Mesenchymal stem cell (in vitro differentiated cells and primary cell): Measurements from ENCODE around the gene MACROD2.

Source experiments
- DNase-seq: peaks from one replicate; pipeline ENCODE4 v3.0.0-alpha.2; 2013
- H2AFZ ChIP-seq: one replicate; pipeline ENCODE4 v1.6.1; 2013; ENCODE audit warnings: low read depth, mild to moderate bottlenecking, control low read depth, inconsistent platforms, low read length, moderate library complexity
- H2AK5ac ChIP-seq: 2 replicates; pipeline ENCODE4 v1.6.1; 2013; ENCODE audit warnings: low read length, moderate library complexity, mild to moderate bottlenecking, inconsistent platforms; ENCODE audit not compliant: severe bottlenecking
- H2BK120ac ChIP-seq: one replicate; pipeline ENCODE4 v1.6.1; 2013; ENCODE audit warnings: low read depth, mild to moderate bottlenecking, inconsistent platforms, low read length, moderate library complexity
- H2BK12ac ChIP-seq, 2 experiments: one replicate each; pipeline ENCODE4 v1.6.1; 2013; ENCODE audit warnings: inconsistent platforms in 2 of 2, low read length in 2 of 2, mild to moderate bottlenecking in 2 of 2, moderate library complexity in 2 of 2, control low read depth in 1 of 2
- H2BK15ac ChIP-seq: one replicate; pipeline ENCODE4 v1.6.1; 2013; ENCODE audit warnings: mild to moderate bottlenecking, low read depth, inconsistent platforms; ENCODE audit not compliant: poor library complexity, severe bottlenecking
- H2BK5ac ChIP-seq: 2 replicates; pipeline ENCODE4 v1.6.1; 2013; ENCODE audit warnings: low read depth, mild to moderate bottlenecking, low read length, control low read depth, inconsistent platforms; ENCODE audit not compliant: poor library complexity, severe bottlenecking
- H3K14ac ChIP-seq, 2 experiments: one replicate each; pipeline ENCODE4 v1.6.1; 2013; ENCODE audit warnings: inconsistent platforms in 2 of 2, low read length in 2 of 2, control low read depth in 1 of 2, mild to moderate bottlenecking in 1 of 2, moderate library complexity in 1 of 2
- H3K18ac ChIP-seq, 2 experiments: one replicate each; pipeline ENCODE4 v1.6.1; 2013; ENCODE audit warnings: inconsistent platforms in 2 of 2, low read length in 2 of 2, control low read depth in 1 of 2, low read depth in 1 of 2, mild to moderate bottlenecking in 1 of 2
- H3K23ac ChIP-seq, 2 experiments: one replicate each; pipeline ENCODE4 v1.6.1; 2013; ENCODE audit warnings: inconsistent platforms in 2 of 2, low read length in 2 of 2, mild to moderate bottlenecking in 2 of 2, moderate library complexity in 2 of 2, control low read depth in 1 of 2
- H3K27ac ChIP-seq: 2 replicates; pipeline ENCODE4 v1.5.1; 2013; ENCODE audit warnings: mild to moderate bottlenecking, moderate library complexity, low read length, control low read depth, inconsistent platforms; ENCODE audit not compliant: poor library complexity, severe bottlenecking
- H3K27me3 ChIP-seq, 2 experiments: 2 replicates each; pipeline versions ENCODE4 v1.6.1 to v1.7.0; 2013; ENCODE audit warnings: low read length in 2 of 2, mild to moderate bottlenecking in 2 of 2, moderate library complexity in 2 of 2, control low read depth in 1 of 2, inconsistent platforms in 1 of 2; ENCODE audit not compliant: control insufficient read depth in 1 of 2, insufficient read depth in 1 of 2
- H3K36me3 ChIP-seq, 2 experiments: 2 replicates each; pipeline versions ENCODE4 v1.6.1 to v1.7.0; 2013; ENCODE audit warnings: low read length in 2 of 2, control low read depth in 1 of 2, inconsistent platforms in 1 of 2, low read depth in 1 of 2, mild to moderate bottlenecking in 1 of 2; ENCODE audit not compliant: insufficient read depth in 2 of 2, control insufficient read depth in 1 of 2
- H3K4ac ChIP-seq, 2 experiments: one replicate each; pipeline ENCODE4 v1.6.1; 2013; ENCODE audit warnings: inconsistent platforms in 2 of 2, low read length in 2 of 2, mild to moderate bottlenecking in 2 of 2, moderate library complexity in 2 of 2, control low read depth in 1 of 2, low read depth in 1 of 2
- H3K4me1 ChIP-seq: 2 replicates; pipeline ENCODE4 v1.6.1; 2013; ENCODE audit warnings: low read depth, low read length, control low read depth; ENCODE audit not compliant: control insufficient read depth, insufficient read depth
- H3K4me2 ChIP-seq: 2 replicates; pipeline ENCODE4 v1.6.1; 2013; ENCODE audit warnings: low read length, mild to moderate bottlenecking, inconsistent platforms; ENCODE audit not compliant: poor library complexity, severe bottlenecking
- H3K4me3 ChIP-seq, 2 experiments: 2 replicates each; pipeline versions ENCODE4 v1.5.1 to v1.7.0; 2013; ENCODE audit warnings: low read length in 2 of 2, mild to moderate bottlenecking in 2 of 2, control low read depth in 1 of 2, low read depth in 1 of 2; ENCODE audit not compliant: insufficient read depth in 1 of 2
- H3K79me1 ChIP-seq: replicated peaks from 2 replicates; pipeline ENCODE4 v1.6.1; 2013; ENCODE audit warnings: mild to moderate bottlenecking, control low read depth, low read length, inconsistent platforms; ENCODE audit not compliant: poor library complexity, severe bottlenecking
- H3K9ac ChIP-seq: 2 replicates; pipeline ENCODE4 v1.7.0; 2013; ENCODE audit warnings: mild to moderate bottlenecking, low read length, moderate library complexity
- H3K9me3 ChIP-seq: 2 replicates; pipeline ENCODE4 v1.7.0; 2013; ENCODE audit warnings: mild to moderate bottlenecking, low read length; ENCODE audit not compliant: control insufficient read depth
- H4K8ac ChIP-seq: one replicate; pipeline ENCODE4 v1.6.1; 2013; ENCODE audit warnings: inconsistent platforms, mild to moderate bottlenecking, low read length, moderate library complexity
- H4K91ac ChIP-seq: one replicate; pipeline ENCODE4 v1.6.1; 2013; ENCODE audit warnings: mild to moderate bottlenecking, low read length, inconsistent platforms
- WGBS: methylation state at CpG from one replicate; pipeline ENCODE4 v1.1.7; 2013; ENCODE audit warnings: mixed read lengths; 5-methylcytosine and 5-hydroxymethylcytosine counted together

MACROD2 gene

DNA sequence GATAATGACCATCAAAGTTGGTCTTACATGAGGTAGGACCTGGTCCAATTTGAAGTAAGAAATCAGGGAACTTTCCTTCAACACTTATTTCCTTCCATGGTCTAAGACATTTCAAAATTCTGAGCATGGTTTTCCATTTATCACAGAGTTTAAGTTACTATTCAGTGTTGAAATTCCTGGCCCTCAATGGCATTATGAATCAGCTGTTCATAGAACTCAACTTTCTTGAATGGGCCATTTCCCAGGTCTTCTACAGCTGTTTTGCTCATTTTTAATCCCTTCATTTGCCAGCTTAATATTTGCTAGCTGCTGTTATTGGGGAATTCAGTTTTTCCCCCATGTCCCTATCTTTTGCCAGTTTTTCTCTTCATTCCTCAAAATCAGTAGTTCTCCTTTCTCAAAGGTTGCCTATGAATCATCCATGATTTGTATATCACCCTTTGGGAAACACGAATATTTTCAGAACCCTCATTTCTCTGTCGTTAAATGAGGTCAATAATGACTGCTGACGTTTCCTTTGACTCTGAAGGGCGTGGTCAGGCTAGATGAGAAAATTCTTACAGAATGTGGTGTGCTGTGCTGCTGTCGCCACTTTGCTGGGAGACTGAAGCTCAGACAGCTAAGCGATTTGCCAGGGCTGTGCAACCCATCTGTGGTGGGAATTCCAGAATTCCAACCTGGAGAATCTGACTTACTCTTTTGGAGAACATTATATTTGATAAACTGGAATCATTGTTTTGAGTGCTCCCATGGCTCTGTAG lies 558.6 kb downstream of the MACROD2 start:
- Histone ChIP-seq H3K4ac (no peak overlapping the region), H3K9ac (peak overlapping the region; percentile 40), H3K9me3 (no peaks in the 10 kb centered on the region), H3K4me1 (no peaks in the 10 kb centered on the region), H2BK15ac (no peak overlapping the region), H3K27me3 (no peaks in the 10 kb centered on the region), H2BK12ac (no peak overlapping the region), H2BK5ac (no peak overlapping the region), H3K18ac (no peak overlapping the region), H3K36me3 (no peaks in the 10 kb centered on the region), H3K4me2 (no peak overlapping the region), H3K23ac (no peak overlapping the region), H3K4me3 (no peak overlapping the region), H3K14ac (no peak overlapping the region), H3K79me1 (no peaks in the 10 kb centered on the region), H3K27ac (no peak overlapping the region), H2AK5ac (no peak overlapping the region), H4K8ac (no peak overlapping the region), H4K91ac (no peak overlapping the region), H2BK120ac (no peak overlapping the region), H2AFZ (no peak overlapping the region)
- DNase-seq = no peak
- WGBS = 66% methylated on average over 6 of the region's 6 CpGs

DNA sequence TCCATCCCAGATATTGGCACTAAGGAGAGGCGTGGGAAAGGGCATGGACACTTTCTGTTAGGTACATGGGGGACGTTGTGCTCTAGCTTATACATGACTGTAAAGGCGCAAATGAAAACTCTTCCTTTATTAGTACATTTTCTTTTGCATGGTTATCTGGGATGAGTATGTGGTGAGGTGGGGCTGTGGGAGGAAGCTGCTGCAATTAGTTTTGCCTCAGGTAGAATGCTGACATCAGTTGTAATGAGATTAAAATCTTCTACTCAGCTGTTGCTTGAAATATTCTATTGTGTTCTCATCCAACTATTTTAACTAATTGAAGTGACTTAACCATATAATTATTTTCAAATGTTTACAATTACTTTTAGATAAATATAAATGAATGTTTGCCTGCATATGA lies 560.4 kb downstream of the MACROD2 start:
- no peak overlapping the region for H3K14ac ChIP-seq
- no peak overlapping the region for H3K4ac ChIP-seq
- no peak overlapping the region for H3K4me3 ChIP-seq
- no peaks in the 10 kb centered on the region for H3K79me1 ChIP-seq
- DNase-seq = no peak
- no peaks in the 10 kb centered on the region for H3K9me3 ChIP-seq
- H2BK12ac ChIP-seq = no peak overlapping the region
- H4K8ac ChIP-seq = no peak overlapping the region
- no peak overlapping the region for H3K4me2 ChIP-seq
- no peak overlapping the region for H2BK120ac ChIP-seq
- H2AFZ ChIP-seq = no peak overlapping the region
- 92% methylated on average over 3 of the region's 3 CpGs for WGBS
- no peak overlapping the region for H4K91ac ChIP-seq
- no peaks in the 10 kb centered on the region for H3K27me3 ChIP-seq
- H2BK15ac ChIP-seq = no peak overlapping the region
- H3K23ac ChIP-seq = no peak overlapping the region
- no peak overlapping the region for H2BK5ac ChIP-seq
- no peak overlapping the region for H3K27ac ChIP-seq
- H3K4me1 ChIP-seq = no peaks in the 10 kb centered on the region
- H2AK5ac ChIP-seq = no peak overlapping the region
- no peak overlapping the region for H3K18ac ChIP-seq
- H3K36me3 ChIP-seq = no peaks in the 10 kb centered on the region
- no peak overlapping the region for H3K9ac ChIP-seq

DNA sequence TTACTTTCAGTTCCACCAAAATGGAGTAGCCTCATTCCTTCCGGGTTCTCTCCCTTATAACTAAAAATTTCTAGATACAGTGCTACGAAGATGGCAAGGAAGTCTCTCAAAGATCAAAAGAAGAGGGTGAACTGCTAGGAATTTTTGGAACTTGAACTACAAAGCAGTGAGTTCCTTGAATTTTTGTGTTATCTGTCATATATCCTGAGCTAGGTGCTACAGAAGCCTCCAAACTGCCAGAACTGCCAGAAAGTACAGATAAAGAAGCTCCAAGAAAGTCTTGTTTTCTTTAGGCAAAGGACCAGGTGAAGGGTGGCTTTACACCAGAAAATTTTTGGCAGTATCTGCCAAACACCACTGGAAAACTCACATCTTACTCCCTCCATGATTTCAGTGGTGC lies 560.9 kb downstream of the MACROD2 start:
- Histone ChIP-seq H3K14ac (no peak overlapping the region), H2BK15ac (no peak overlapping the region), H2BK12ac (no peak overlapping the region), H2AK5ac (no peak overlapping the region), H3K18ac (no peak overlapping the region), H4K91ac (no peak overlapping the region), H3K4me1 (no peaks in the 10 kb centered on the region), H3K4ac (no peak overlapping the region), H3K23ac (no peak overlapping the region), H3K9ac (no peak overlapping the region), H3K36me3 (no peaks in the 10 kb centered on the region), H3K4me3 (no peak overlapping the region), H3K4me2 (no peak overlapping the region), H2AFZ (no peak overlapping the region), H3K27ac (no peak overlapping the region), H2BK120ac (no peak overlapping the region), H3K79me1 (no peaks in the 10 kb centered on the region), H3K9me3 (no peaks in the 10 kb centered on the region), H4K8ac (no peak overlapping the region), H3K27me3 (no peaks in the 10 kb centered on the region), H2BK5ac (no peak overlapping the region)
- DNase-seq = no peak
- 63% methylated on average over 1 of the region's 2 CpGs for WGBS

- no peak overlapping the region for H3K4me3 ChIP-seq
These were observed 564.3 kb downstream of the MACROD2 start for GRCh38 chr20:14559612-14560011.

More at GRCh38 chr20:14559612-14560011, 564.3 kb downstream of the MACROD2 start:
- Histone ChIP-seq H3K4me1 (no peaks in the 10 kb centered on the region), H2BK120ac (no peak overlapping the region), H3K9ac (no peak overlapping the region), H3K36me3 (no peaks in the 10 kb centered on the region), H3K27ac (no peak overlapping the region), H2BK5ac (no peak overlapping the region), H4K91ac (no peak overlapping the region), H3K23ac (no peak overlapping the region), H3K79me1 (no peaks in the 10 kb centered on the region), H3K4ac (no peak overlapping the region), H2AFZ (no peak overlapping the region), H3K4me2 (no peak overlapping the region), H4K8ac (no peak overlapping the region), H2BK15ac (no peak overlapping the region), H2AK5ac (no peak overlapping the region), H3K27me3 (no peaks in the 10 kb centered on the region), H2BK12ac (no peak overlapping the region), H3K14ac (no peak overlapping the region), H3K18ac (no peak overlapping the region), H3K9me3 (no peaks in the 10 kb centered on the region)
- no peak for DNase-seq
- WGBS = no CpG with 5 or more reads among the region's 1 CpG
